GM19099 (cell line): ENCODE data around the gene TBC1D5.

Experiments
- POLR2A ChIP-seq: IDR thresholded peaks from 3 replicates; pipeline ENCODE4 v1.6.1; 2011; ENCODE audit warnings: low read depth; ENCODE audit not compliant: insufficient read length; ENCODE audit errors: extremely low read depth

TBC1D5 gene

DNA sequence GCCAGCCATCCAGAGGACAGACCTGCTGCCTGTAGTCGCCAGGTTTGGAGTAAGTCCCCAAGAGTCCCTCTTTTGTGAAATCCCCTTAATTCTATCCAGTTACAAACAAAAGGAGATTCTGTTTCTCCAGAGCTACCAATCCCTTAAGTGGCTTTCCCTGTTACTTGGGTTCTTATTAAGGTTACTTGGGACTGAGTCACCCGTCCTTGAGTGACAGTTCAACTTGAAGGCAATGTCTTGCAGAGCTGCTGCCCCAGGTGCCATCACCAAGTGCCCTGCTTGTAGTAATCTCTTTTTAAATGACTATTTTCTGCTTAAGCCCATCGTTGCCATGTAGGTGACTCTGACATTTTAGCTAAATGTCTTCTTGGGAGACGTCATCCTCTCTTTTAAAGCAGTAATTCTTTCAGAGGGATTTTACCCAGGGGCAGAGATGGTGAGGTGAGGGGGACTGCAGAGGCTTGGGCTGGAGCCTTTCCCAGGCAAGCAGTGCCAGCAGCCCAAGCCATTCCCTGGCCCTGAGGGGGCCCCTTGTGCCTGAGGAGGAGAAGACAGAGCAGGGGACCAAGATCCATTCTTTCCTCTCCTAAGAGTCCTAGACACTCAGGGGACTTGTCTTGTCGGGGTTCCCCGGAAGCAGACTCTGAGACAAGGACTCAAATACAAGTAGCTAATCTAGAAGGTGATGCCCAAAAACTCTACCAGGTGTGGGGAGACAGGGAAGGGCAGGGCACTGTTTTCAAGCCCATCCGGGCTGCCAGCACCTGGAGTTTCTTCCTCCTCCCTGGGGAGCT, 604.0 kb downstream of the TBC1D5 start:
- no peak for TF ChIP-seq POLR2A

DNA sequence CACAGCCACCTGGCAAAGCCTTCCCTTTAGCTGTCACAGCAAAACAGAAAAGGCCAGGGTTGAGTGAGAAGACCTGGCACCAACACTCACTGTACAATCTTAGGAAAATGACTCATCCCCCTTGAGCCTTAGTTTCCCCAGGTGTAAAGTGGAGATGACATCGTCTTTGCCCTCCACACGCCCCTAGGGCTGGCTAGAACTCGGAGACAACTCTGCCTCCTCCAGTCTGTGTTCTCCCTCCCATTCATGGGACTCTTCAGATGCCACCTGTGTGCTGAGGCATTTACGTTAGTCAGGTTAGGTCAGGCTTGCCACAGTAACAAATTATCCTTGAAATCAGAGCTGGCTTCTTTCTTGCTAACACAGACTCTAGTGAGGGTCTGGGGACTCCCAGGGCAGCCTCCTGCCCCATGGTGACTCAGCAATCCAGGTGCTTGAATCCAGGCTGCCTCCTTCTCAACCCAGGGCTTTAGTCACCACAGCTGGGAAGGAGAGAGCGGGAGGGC, 605.1 kb downstream of the TBC1D5 start:
- no peak for TF ChIP-seq POLR2A

DNA sequence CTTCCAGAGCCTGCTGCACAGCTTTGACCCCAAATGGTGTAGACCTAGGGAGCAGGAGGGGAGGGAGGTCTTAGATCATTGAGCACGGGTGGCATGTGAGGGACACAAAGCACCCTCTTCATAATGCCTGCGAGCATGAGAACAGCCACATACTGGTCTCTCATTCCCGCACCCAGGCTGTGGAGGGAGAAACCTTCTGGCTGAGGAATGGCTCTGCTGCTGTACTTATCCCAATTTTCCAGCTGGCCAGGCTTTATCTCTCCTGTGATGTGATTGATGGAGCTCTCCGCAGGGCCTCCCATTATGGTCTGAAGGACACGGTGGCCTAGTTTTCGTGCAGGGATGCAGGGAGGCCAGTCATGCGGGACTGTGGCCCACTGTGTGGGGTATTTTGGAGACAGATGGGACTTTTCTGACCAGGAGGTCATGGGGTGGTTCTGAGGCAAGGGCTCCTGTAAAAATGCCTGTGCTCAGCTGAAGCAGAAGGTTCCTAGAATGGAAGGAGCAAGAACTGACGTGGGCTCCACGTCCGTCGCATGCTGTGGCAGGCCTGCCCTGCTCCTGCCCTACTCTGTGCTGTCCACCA, 606.2 kb downstream of the TBC1D5 start:
- TF ChIP-seq POLR2A = no peak

DNA sequence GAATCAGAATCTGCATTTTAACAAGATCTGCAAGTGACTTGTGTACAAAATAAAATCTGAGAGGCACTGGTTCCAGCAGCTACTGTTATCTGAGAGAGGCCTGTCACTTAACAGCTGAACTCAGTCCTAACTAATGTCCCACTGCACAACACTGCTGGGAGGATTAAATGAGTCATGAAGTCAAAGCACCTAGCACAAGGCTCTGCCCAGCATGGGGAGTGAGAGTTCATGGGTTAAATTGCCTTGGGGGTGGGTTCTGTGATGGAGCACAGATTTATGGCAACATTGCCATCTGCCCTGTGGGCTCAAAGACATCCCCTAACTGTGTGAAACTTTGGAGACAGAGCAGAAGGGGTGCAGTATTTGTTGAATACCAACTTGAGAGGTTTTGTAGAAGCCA, 606.7 kb downstream of the TBC1D5 start:
- TF ChIP-seq POLR2A = no peak

DNA sequence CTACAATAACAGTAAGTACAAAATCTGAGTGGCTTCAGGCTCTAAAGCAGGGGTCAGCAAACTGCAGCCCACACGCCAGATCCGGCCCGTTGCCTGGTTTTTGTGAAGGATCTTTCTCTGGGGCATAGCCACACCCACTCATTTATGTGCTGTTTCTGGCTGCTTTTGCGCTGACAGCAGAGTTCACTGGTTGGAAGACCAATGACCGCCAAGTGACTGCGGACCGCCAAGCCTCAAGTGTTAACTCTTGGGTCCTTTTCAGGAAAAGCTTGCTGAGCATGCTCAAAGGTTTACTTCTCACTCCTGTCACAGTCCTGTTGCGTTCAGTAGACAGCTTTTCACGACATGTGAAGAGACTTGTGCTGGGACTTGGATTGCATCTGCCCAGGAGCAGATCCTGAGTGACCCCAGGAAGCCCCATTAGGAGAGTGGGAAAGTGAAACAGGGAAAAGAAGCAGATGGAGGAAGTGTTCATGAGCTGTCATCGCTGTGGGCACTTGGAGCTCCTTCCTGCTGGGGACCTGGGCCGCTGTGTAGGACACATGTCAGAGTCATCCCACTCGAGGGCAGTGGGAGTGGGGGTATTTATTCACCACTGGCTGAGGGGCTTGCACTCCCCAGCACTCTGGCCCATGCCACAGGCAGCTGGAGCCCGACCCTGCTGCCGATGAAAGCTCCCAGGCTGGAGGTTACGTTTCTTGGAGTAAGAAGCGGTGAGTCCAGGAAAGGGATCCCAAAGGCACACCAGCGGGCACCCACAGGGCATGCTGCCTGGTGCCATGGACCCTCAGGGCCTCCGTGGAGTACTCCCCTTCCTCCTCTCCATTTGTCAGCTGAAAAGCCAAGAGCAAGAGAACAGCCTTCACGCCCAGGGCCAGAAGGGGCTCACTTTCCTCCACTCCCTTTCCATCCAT, 608.5 kb downstream of the TBC1D5 start:
- TF ChIP-seq POLR2A = no peak

DNA sequence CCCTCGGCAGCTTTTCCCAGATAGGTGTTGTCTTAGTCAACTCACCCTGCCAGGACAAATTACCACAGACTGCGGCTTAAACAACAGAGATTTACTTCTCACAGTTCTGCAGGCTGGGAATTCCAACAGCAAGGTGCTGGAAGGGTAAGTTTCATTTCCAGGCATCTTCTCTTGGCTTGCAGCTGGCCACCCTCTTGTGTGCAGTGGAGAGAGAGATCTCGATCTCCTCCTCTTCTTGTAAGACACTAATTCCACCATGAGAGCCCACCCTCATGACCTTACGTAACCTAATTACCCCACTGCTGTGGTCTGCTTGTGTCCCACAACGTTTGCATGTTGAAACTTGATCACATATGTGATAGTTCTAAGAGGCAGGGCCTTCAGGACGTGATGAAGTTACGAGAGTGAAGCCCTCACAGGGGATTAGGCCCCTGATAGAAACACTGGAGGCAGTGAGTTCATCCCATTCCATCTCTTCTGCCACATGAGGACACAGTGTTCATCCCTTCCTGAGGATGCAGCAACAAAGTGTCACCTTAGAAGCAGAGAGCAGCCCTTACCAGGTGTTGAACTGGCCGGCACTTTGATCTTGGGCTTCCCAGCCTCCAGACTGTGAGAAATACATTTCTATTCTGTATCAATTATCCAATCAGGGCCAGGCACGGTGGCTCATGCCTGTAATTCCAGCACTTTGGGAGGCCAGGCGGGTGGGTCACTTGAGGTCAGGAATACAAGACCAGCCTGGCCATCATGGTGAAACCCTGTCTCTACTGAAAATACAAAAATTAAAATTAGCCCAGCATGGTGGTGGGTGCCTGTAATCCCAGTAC, 609.9 kb downstream of the TBC1D5 start:
- no peak for TF ChIP-seq POLR2A

DNA sequence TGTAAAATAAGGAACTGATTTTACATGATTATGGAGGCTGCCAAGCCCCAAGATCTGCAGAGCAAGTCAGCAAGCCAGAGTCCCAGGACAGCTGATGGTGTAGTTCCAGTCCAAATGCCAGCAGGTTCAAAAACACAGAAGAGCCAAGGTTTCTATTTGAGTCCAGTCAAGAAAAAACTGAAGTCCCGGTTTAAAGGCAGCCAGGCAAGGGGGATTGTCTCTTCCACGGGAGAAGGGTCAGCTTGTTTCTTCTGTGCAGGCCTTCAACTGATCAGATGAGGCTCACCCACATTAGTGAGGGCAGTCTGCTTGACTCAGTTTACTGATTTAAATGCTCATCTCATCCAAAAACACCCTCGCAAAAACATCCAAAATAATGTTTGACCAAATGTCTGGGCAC, 611.5 kb downstream of the TBC1D5 start:
- no peak for TF ChIP-seq POLR2A

DNA sequence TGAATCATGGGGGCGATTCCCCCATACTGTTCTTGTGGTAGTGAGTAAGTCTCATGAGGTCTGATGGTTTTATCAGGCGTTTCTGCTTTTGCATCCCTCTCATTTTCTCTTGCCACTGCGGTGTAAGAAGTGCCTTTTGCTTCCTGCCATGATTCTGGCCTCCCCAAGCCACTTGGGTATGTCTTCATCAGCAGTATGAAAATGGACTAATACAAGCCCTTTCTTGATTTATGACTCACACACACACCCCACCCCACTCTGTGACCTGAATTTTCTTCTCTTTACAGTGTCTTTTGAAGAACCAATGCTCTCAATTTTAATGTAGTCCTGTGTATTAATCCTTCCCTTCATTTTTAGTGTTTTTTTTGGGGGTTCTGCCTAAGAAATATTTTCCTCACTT, 612.9 kb downstream of the TBC1D5 start:
- TF ChIP-seq POLR2A = no peak

DNA sequence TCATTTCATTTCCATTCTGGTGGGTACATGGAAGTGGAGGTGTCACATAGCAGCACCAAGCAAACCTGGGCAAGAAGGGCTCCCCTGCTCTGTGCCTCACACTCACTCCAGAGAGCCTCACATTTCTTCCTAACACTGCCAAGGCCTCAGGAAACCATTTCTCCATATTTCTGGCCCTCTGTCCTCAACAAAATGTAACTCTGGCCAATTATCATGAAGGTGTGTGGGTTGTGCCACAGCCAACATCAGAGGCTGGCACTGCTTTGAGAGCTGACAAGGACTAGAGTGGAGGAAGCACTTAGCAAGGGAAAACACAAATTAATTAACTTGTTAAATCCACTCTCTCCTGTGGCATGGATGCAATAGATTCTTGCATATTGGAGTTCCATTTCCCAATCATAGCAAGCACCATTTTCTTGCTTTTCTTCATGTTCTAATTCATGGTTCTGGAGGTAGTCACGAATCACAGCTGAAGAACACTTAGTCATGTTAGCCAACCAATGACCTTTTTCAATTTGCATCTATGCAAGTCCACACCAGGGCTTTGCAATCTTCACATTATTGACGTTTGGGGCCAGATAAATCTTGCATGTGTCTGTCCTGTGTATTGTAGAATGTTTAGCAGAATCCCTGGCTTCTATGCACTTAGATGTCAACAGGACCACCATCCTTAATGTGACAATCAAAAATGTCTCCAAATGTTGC, 616.5 kb downstream of the TBC1D5 start:
- no peak for TF ChIP-seq POLR2A

DNA sequence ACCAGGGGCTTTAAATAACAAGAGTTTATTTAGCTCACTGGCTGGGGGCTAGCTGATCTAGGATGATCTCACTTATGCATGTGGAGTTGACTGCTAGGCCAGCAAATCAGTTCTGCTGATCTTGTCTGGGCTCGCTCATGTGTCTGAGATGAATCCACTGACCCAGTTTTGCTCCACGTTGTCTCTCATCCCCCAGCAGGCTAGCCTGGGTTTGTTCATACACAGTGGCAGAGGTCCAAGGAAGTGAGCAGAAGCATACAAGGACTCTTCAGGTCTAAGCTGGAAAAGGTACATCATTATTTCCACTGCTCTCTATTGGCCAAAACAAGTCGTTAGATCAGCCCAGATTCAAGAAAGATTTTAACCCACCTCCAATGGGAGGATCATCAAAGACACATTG, 619.7 kb downstream of the TBC1D5 start:
- no peak for TF ChIP-seq POLR2A

DNA sequence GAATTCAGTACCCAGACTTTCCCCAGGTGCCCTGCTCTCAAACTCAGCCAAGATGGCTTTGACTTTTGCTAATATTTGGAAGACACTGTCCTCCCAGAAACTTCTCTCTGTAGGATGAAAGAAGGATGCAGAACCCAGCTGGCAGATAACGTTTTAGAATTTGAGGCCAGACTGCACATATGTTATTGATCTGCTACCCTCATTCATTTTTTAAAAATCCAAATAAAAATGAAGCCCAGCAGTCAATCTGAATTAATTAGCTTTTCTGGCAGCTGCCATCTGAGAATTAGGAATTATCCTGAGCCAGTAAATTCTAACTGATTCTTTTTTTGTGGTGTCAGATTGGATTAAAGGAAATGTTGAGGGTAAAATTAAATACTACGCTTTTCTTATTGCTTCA, 621.1 kb downstream of the TBC1D5 start:
- TF ChIP-seq POLR2A = no peak

DNA sequence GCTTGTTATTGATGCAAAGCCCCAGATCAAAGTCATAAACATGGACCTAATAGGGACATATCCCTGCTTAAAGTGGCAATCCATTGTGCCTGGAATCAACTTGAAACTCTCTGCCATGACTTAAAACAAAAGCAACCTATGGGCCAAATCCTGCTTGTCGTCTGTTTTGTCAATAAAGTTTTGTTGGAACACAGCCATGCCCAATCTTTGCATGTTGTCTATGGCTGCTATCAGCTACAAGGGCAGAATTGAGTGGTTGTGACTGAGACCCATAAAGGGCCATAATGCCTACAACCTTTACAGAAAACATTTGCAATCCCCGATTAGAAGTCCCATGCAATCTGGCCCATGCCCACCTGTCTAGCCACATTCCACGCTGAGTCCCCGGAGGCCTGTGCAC, 622.3 kb downstream of the TBC1D5 start:
- no peak for TF ChIP-seq POLR2A

DNA sequence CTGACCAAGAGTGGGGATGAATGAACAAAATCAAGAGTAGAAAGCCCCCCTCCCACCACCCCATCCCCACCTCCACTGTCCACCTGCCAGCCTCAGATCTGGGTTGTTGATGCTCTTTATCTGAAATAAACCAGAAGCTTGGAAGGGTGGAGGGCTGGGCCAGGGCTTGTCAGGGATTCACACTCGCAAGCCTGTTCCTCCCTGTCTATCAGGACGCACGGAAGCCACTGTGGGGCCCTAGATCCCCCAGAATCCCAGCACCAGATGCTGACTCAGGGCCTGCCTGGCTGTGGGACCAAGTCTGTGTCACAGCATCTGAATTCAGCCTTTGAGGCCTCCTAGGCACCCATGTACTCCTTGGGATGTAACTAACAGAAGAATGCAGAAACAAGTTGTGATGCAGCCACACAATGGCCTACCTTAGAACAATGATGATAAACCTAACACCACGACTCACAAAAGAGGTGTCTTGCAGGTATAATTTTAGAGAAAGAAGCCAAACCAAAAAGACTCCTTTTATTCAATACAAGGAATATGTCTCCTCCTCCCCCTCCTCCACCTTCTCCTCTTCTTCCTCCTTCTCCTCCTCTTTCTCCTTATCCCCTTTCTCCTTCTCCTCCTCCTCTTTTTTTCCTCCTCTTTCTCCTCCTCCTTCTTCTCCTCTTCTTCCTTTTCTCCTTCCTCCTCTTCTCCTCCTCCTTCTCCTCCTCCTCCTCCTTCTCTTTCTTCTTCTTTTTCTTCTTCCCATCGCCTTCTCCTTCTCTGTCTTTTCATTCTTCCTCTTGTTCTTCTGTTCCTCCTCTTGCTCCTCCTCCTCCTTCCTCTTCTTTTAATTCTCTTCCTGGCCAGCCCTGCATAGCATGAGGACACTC, 623.0 kb downstream of the TBC1D5 start:
- TF ChIP-seq POLR2A = no peak
